Osteocyte (in vitro differentiated cells): Measurements from ENCODE around the gene CDC73. TPM values are rescaled to one million over a fixed set of nuclear protein-coding genes. Genes with fewer than 3 reads are reported as not detected.

ENCODE experiments used
- DNase-seq: peaks from one replicate; pipeline ENCODE4 v3.0.0; 2021; ENCODE audit warnings: mixed read lengths; ENCODE audit not compliant: unreplicated experiment; ENCODE audit errors: extremely low spot score
- H3K27ac Mint-ChIP-seq: one replicate; pipeline ENCODE4 v1.8.0; 2021; ENCODE audit warnings: mild to moderate bottlenecking, mixed read lengths; ENCODE audit not compliant: unreplicated experiment
- H3K27me3 Mint-ChIP-seq: one replicate; pipeline ENCODE4 v1.8.0; 2021; ENCODE audit warnings: mixed read lengths; ENCODE audit not compliant: unreplicated experiment
- H3K36me3 Mint-ChIP-seq: one replicate; pipeline ENCODE4 v1.8.0; 2021; ENCODE audit warnings: mixed read lengths; ENCODE audit not compliant: unreplicated experiment
- H3K4me1 Mint-ChIP-seq: one replicate; pipeline ENCODE4 v1.8.0; 2021; ENCODE audit warnings: mixed read lengths; ENCODE audit not compliant: unreplicated experiment
- H3K4me3 Mint-ChIP-seq: one replicate; pipeline ENCODE4 v1.8.0; 2021; ENCODE audit warnings: mild to moderate bottlenecking, moderate library complexity, mixed read lengths; ENCODE audit not compliant: unreplicated experiment
- H3K9me3 Mint-ChIP-seq: one replicate; pipeline ENCODE4 v1.8.0; 2021; ENCODE audit warnings: mixed read lengths; ENCODE audit not compliant: unreplicated experiment
- CTCF ChIP-seq: fragments of 200-600 bp; sonication (generic); IDR thresholded peaks from 2 replicates; pipeline ENCODE4 v1.5.0; 2021; ENCODE audit warnings: antibody characterized with exemption, mild to moderate bottlenecking, moderate library complexity
- total RNA-seq: library from RNA; stranded (reverse); gene quantifications from 2 replicates; pipeline ENCODE4 v1.2.1, GENCODE V29; 2021

The CDC73 gene
- total RNA-seq, 1 donor from 2014 or later, result 73.3 TPM

DNA sequence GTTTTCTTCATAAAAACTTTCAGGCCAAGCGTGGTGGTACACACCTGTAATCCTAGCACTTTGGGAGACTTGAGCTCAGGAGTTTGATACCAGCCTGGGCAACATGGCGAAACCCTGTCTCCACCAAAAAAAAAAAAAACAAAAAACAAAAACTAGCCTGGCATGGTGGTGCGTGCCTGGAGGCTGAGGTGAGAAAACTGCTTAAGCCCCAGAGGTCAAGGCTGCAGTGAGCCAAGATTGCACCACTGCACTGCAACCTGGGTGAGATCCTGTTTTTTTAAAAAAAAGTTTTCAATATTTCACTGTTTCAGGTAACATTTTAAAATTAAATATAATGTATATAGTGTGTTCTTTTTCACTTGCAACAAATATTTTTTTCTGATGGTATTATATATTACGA lies 78.1 kb downstream of the CDC73 start:
- Mint-ChIP-seq H3K36me3 (peaks cover 18% of the 10 kb centered on the region), H3K9me3 (peaks cover 5% of the 10 kb centered on the region), H3K4me1 (peaks cover 34% of the 10 kb centered on the region)

GRCh38 chr1:193201021-193201420 lies 79.2 kb downstream of the CDC73 start:
- DNase-seq, result no peak
- Mint-ChIP-seq H3K4me3 (no peak overlapping the region), H3K36me3 (peaks cover 24% of the 10 kb centered on the region), H3K27me3 (no peaks in the 10 kb centered on the region), H3K27ac (no peak overlapping the region), H3K9me3 (peaks cover 7% of the 10 kb centered on the region), H3K4me1 (peaks cover 32% of the 10 kb centered on the region)
- TF ChIP-seq CTCF, result no peak

More for the DNA sequence above, 78.1 kb downstream of the CDC73 start:
- no peak for TF ChIP-seq CTCF
- H3K27ac Mint-ChIP-seq, result no peak overlapping the region
- H3K27me3 Mint-ChIP-seq, result no peaks in the 10 kb centered on the region
- H3K4me3 Mint-ChIP-seq, result no peak overlapping the region
- no peak for DNase-seq

DNA sequence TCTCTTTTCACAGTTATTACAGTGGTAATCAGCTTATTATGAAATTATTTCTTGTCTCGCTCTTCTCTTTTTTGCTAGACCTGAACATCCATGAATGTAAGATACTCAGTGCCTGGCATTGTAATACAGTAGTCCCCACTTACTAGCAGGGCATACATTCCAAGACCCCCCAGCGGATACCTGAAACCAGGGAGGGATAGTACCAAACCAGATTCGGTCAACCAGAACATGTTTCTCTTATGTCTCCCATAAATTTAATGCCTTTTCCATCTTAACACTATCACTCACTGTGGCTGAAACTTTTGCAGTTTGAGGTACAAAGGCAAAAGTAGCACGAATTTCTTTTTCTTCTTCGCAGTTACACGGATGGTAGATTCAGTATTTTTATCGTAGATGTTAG lies 89.2 kb downstream of the CDC73 start:
- H3K4me3 Mint-ChIP-seq, result no peak overlapping the region
- no peak for DNase-seq
- peaks cover 70% of the 10 kb centered on the region for H3K36me3 Mint-ChIP-seq
- H3K27ac Mint-ChIP-seq, result peak overlapping the region; percentile 66
- H3K4me1 Mint-ChIP-seq, result peaks cover 32% of the 10 kb centered on the region
- TF ChIP-seq CTCF, result no peak
- no peaks in the 10 kb centered on the region for H3K27me3 Mint-ChIP-seq
- peaks cover 30% of the 10 kb centered on the region for H3K9me3 Mint-ChIP-seq

DNA sequence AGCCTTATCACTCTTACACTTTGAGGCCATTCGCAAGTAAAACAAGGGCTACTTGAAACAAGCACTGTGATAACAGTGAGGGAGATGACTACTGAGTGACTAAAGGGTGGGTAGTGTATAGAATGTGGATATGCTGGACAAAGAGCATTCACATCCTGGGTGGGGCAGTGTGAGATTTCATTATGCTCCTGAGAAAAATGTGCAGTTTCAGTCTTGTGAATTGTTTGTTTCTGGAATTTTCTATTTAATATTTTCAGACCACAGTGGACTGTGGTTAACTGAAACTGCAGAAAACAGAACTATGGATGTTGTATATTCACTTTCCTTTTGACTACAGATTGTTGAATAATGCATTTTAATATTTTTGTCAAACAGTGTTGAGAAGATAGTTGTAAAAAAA lies 89.7 kb downstream of the CDC73 start:
- DNase-seq, result no peak
- peaks cover 31% of the 10 kb centered on the region for H3K9me3 Mint-ChIP-seq
- peak; percentile 18 for TF ChIP-seq CTCF
- peaks cover 32% of the 10 kb centered on the region for H3K4me1 Mint-ChIP-seq
- H3K4me3 Mint-ChIP-seq, result no peak overlapping the region
- no peaks in the 10 kb centered on the region for H3K27me3 Mint-ChIP-seq
- H3K36me3 Mint-ChIP-seq, result peaks cover 70% of the 10 kb centered on the region
- peak overlapping the region; percentile 66 for H3K27ac Mint-ChIP-seq

DNA sequence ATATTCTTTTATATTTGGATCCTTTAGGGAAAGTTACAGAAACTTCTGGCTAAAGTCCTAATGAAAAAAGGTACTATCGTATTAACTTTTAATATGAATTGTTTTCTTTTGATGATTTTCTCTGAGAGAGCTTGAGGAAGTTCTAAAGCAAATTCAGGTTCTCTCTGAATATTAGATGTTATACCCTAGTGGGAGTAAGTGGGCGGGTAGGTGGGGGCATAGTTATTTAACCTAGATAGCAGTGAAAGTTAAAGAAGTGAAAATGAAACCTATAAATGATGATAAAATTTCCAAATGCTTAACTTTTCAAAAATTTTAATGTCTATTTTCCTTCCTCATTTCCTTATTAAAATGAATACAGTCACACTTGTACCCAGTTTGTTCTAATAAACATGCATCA lies 90.8 kb downstream of the CDC73 start:
- peaks cover 32% of the 10 kb centered on the region for H3K4me1 Mint-ChIP-seq
- no peak overlapping the region for H3K27ac Mint-ChIP-seq
- DNase-seq, result no peak
- TF ChIP-seq CTCF, result no peak
- peaks cover 62% of the 10 kb centered on the region for H3K36me3 Mint-ChIP-seq
- H3K27me3 Mint-ChIP-seq, result no peaks in the 10 kb centered on the region
- peaks cover 23% of the 10 kb centered on the region for H3K9me3 Mint-ChIP-seq
- H3K4me3 Mint-ChIP-seq, result no peak overlapping the region
